SW480 (cell line): ENCODE measurements around the gene ROS1.
"Not testable (repeated sequence)": the region's sequence is repeated elsewhere in the genome, so short reads cannot be mapped to it uniquely, and the experiment has no call there.

ENCODE experiments used
- DNase-seq: peaks from one replicate; pipeline ENCODE4 v3.0.0-alpha.2; 2016; ENCODE audit warnings: low spot score

ROS1 gene

DNA sequence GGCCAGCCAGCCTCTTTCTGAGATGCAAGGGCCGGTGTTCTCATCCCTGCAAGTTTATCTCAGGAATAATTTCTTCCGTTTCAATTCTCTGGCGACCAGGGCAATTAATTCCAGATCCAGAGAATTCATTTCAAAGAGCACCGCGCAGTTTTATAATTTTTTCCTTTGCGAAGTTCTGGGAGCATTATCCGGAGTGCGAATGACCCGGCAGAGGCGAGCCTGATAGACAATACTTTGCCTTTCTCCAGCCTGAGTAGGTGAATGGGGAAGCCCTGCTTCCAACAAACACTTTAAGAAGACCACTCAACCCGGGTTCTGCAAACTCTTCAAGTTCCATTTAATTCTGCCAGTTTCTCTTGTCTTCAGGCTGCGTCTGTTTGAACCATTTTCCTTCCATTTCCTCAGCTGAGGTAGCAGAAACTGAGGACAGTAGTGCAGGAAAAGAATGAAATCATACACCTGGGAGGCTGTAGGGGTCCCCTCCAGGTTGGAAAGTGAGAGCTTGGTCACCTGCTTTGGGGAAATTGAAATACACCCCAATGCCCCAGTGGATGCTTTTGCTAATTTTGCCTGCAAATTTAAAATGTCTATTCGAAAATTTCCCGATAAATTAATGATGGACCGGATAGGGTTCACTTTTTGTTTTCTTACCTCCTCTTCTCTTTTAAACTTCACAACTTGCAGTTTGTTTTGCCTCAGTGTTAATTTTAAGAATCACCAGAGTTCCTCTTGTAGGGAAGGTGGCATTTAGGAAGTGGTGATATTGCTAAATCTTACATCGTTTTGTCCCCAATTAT, 159.3 kb downstream of the ROS1 start:
- DNase-seq = no peak

- DNase-seq = peak; percentile 30
Observed at GRCh38 chr6:117265410-117266256, 160.1 kb downstream of the ROS1 start, which contains the start of gene VGLL2. Gene VGLL2, plus strand, starts transcription at chr6:117265558. Its CDS starts 206 bp downstream, at chr6:117265764.

GRCh38 chr6:117264692-117265409, 160.9 kb downstream of the ROS1 start:
- DNase-seq = peak; percentile 4

- no peak for DNase-seq
Observed at GRCh38 chr6:117264369-117264691, 161.4 kb downstream of the ROS1 start.

DNA sequence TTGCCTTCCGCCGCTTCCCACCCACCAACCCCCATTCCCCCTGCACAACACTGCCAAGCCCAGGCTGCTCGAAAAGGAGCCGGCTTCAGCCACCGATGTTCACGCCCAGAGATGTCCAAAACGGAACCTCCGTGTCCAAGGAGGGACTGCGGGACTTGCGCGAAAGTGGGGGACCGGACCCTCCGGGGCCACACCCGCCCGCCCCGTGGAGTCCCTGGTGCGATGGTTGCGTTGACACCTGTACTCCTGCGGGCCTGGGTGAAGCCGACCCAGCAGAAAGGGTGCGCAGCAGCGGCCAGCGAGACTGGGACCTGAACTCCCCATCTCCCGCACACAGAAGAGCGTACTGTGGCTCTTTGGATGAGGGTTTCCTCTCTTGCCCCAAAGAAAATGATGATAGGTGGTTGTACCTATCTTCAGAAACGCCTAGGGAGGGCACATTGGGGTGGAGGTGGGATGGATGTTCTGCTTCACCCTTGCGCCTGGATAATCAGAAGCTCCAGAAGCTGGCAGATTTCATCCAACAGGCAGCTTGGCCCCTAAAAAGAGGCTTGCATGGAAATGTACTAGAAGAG, 162.3 kb downstream of the ROS1 start:
- no peak for DNase-seq

DNA sequence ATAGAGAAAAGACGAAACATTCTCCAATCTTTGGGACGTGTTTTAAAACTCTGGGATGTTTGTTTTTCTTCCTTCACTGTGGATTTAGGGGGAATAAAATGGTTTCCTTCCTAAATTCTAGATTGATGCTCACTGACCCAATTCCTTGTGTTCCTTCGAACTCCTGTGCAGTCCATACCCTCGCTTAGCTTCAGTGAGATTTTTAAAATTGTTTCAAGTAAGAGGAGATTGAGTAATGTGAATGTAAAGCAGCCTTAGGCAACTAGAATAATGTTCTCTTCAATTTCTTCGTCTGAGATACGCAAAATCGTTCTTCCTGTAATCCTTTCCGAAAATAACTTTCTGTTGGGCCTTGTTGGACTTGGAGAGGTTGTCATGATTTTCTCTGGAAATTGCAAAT, 162.9 kb downstream of the ROS1 start:
- no peak for DNase-seq

GRCh38 chr6:117253785-117254184, 172.0 kb downstream of the ROS1 start:
- DNase-seq = no peak

GRCh38 chr6:117244979-117245378, 180.8 kb downstream of the ROS1 start:
- DNase-seq = not testable (repeated sequence)

DNA sequence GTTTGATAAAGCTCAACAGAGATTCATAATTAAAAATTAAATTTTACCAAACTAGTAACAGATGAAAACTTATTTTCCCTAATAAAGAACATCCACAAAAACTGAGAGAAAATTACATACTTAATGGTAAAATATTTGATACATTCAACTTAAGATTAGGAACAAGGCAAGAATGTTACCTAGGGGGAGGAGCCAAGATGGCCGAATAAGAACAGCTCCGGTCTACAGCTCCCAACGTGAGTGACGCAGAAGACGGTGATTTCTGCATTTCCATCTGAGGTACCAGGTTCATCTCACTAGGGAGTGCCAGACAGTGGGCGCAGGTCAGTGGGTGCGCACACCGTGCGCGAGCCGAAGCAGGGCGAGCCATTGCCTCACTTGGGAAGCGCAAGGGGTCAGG, 181.2 kb downstream of the ROS1 start:
- not testable (repeated sequence) for DNase-seq
